ENCODE data around the gene KRT40.

The KRT40 gene

DNA sequence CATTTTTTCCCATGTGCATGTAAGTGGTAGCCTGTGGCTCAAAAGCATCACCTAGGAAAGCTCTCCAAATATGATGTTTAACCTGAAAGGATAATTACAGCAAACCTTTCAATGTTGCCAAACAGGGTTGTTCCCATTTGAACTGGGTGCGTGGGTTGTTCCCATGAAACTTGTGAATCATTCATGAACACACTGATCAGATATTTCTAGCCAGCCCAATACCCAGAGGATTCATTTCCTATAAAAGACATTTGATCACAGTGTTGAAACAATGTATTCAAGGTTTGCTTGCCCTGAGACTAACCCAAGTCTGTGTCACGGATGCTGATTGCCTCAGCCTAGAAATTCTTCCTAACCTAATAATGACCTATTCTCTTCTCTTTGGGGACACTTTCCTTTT, 30.2 kb downstream of the KRT40 start:
- Mint-ChIP-seq H3K27me3 (ENCODE audit: low read depth) (peaks cover 17% of the 10 kb centered on the region), H3K27ac (no peak overlapping the region), H3K4me3 (no peak overlapping the region), H3K36me3 (ENCODE audit: low read depth) (no peaks in the 10 kb centered on the region), H3K4me1 (ENCODE audit: low read depth) (no peaks in the 10 kb centered on the region), H3K9me3 (no peaks in the 10 kb centered on the region)
- peak; percentile 10 for DNase-seq (ENCODE audit: low spot score)

DNA sequence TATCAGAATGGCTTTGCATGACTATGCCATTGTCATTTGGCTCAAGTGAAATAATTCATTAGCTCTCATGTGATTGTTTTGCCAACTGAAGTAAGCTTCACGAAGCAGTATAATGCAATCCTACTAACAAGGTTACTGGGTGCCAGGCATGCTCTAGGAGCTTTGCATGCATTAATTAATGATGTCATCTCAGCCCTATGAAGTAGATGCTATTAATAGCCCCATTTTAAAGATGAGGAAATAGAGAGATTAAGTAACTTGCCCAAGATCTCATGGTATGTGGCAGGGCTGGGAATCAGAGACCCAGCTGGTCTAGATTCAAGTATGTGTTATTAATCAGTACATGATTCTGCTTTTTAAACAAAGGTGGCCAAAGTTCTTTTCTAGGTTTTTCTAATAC, 31.5 kb downstream of the KRT40 start:
- H3K36me3 Mint-ChIP-seq (ENCODE audit: low read depth): no peaks in the 10 kb centered on the region
- no peak for DNase-seq (ENCODE audit: low spot score)
- H3K4me1 Mint-ChIP-seq (ENCODE audit: low read depth): no peaks in the 10 kb centered on the region
- H3K27me3 Mint-ChIP-seq (ENCODE audit: low read depth): peaks cover 22% of the 10 kb centered on the region
- no peak overlapping the region for H3K27ac Mint-ChIP-seq
- H3K4me3 Mint-ChIP-seq: no peak overlapping the region
- no peaks in the 10 kb centered on the region for H3K9me3 Mint-ChIP-seq

DNA sequence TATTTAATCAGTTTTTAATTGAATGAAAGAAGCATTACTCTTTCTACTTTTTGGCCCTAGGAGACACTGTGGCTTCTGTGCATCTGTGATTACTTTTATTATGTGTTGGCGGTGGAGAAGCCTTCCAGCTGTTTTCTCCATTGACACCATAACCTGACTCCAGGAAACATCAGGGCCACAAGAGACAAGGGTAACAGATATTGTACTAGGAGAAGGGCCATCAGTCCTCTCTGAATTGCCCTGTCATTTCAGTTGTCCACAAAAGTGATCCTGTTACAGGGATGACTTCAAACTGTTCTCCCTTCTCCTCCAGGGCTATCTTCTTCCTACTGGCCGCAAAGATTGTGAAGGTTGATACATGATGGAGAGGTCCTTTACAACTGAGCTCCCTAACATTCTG, 32.0 kb downstream of the KRT40 start:
- Mint-ChIP-seq H3K4me1 (ENCODE audit: low read depth) (no peaks in the 10 kb centered on the region), H3K27me3 (ENCODE audit: low read depth) (peaks cover 25% of the 10 kb centered on the region), H3K4me3 (no peak overlapping the region), H3K36me3 (ENCODE audit: low read depth) (no peaks in the 10 kb centered on the region), H3K27ac (no peak overlapping the region), H3K9me3 (no peaks in the 10 kb centered on the region)
- no peak for DNase-seq (ENCODE audit: low spot score)

DNA sequence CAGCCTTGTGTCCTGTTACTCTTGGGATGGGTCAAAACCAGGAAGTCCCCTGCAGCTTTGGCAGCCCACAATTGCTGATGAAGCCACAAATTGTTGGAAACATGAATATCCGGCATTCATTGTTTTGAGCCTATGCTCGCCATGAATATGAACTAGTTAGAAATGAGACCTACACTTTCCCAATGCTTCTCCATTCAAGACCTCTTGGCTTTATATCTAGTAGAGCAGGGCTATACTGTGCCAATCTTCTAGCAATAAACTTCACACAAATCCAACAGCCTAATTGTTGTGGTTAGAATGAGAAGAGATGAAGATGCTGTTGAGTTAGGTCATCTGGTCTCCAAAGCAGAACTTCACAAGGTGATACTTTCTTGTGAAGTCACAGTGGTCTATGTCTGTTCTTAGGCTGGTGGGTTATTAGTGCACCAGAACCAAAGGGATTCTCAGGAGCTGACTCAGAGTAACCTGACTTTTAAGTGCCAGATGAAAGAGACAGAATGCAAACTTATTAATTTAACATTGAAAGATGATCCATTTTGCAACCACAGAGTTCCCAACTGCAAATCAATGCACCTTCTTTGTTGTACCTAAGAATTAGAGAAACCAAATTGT, 33.0 kb downstream of the KRT40 start:
- no peaks in the 10 kb centered on the region for H3K4me1 Mint-ChIP-seq (ENCODE audit: low read depth)
- no peak overlapping the region for H3K4me3 Mint-ChIP-seq
- H3K9me3 Mint-ChIP-seq: no peaks in the 10 kb centered on the region
- DNase-seq (ENCODE audit: low spot score): no peak
- H3K36me3 Mint-ChIP-seq (ENCODE audit: low read depth): no peaks in the 10 kb centered on the region
- no peak overlapping the region for H3K27ac Mint-ChIP-seq
- peaks cover 32% of the 10 kb centered on the region for H3K27me3 Mint-ChIP-seq (ENCODE audit: low read depth)

DNA sequence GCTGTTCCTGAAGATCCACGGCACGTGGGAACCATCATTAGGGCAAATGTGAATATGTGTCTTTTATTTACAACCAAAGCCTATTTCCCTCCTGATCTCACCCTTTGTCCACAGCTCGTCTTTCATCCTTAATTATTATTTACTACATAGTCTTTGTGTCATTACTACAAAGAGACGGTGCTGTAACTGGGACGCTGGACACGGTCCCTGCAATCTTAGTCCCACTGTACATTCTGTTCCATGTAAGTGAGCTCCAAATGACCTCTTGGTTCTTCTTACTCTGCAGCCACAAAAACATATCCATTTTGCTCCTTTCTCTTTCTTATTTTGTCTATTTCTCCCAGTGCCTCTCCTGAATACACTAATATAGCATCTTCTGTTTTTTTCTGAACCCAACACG, 34.0 kb downstream of the KRT40 start:
- H3K4me3 Mint-ChIP-seq: no peak overlapping the region
- H3K27ac Mint-ChIP-seq: no peak overlapping the region
- H3K4me1 Mint-ChIP-seq (ENCODE audit: low read depth): no peaks in the 10 kb centered on the region
- no peaks in the 10 kb centered on the region for H3K9me3 Mint-ChIP-seq
- DNase-seq (ENCODE audit: low spot score): no peak
- H3K36me3 Mint-ChIP-seq (ENCODE audit: low read depth): no peaks in the 10 kb centered on the region
- peaks cover 37% of the 10 kb centered on the region for H3K27me3 Mint-ChIP-seq (ENCODE audit: low read depth)

DNA sequence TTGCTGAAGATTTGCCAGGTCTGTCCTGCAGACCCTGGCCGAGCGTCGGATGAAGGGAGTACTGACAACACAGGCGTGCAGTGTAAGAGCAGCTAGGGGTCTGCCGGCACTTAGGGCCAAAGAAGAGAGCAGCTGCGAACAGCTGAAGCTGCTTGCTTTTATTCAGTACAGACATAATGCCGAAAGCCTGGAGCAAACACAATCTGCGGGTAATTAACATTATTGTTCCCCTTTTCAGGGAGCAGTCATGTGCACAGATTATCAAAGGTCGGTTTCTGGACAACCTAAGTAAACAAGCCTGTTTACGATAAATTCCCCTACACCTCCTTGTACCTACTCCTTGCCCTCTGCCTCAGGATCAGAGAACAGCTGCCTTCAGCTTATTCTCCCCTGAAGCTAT, 34.7 kb downstream of the KRT40 start:
- Mint-ChIP-seq H3K36me3 (ENCODE audit: low read depth) (no peaks in the 10 kb centered on the region), H3K4me3 (no peak overlapping the region), H3K27me3 (ENCODE audit: low read depth) (peaks cover 40% of the 10 kb centered on the region), H3K27ac (no peak overlapping the region), H3K4me1 (ENCODE audit: low read depth) (no peaks in the 10 kb centered on the region), H3K9me3 (no peaks in the 10 kb centered on the region)
- DNase-seq (ENCODE audit: low spot score): no peak

DNA sequence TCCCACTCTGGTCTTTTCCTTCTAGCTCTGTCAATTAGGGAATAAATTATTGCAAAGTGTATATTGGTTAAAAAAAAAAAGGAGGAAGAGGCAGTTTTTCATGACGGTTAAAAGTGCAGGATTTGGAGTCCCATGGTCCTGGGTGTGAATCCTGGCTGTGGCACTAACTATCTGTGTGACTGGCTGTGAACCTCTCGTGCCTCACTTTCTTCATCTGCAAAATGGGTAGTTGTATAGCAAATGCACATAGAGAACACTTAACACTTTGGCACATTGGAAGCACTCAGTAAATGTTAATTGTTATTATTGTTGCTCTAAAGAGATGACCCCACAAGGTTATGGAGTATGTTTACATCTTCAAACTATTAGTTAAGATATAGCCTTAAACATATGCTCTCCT, 36.2 kb downstream of the KRT40 start:
- Mint-ChIP-seq H3K36me3 (ENCODE audit: low read depth) (no peaks in the 10 kb centered on the region), H3K27ac (no peak overlapping the region), H3K4me3 (no peak overlapping the region), H3K27me3 (ENCODE audit: low read depth) (peaks cover 40% of the 10 kb centered on the region), H3K4me1 (ENCODE audit: low read depth) (no peaks in the 10 kb centered on the region), H3K9me3 (no peaks in the 10 kb centered on the region)
- no peak for DNase-seq (ENCODE audit: low spot score)

DNA sequence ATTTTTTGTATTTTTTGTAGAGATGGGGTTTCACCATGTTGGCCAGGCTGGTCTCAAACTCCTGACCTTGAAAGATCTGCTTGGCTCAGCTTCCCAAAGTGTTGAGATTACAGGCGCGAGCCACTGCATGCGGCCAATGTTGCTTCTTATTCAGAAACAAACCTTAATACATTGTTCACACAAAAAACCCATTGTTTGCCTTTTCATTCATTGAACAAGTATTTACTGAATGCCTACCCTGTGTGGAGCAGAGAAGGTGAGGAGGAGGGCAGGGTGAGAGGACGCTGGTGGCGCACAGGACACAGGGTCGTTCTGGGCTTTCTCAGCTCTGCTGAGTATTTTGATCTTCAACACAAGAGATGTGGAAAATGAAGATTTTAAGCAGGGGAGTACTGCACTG, 38.7 kb downstream of the KRT40 start:
- Mint-ChIP-seq H3K4me3 (no peak overlapping the region), H3K36me3 (ENCODE audit: low read depth) (no peaks in the 10 kb centered on the region), H3K27me3 (ENCODE audit: low read depth) (peaks cover 38% of the 10 kb centered on the region), H3K9me3 (no peaks in the 10 kb centered on the region), H3K27ac (no peak overlapping the region), H3K4me1 (ENCODE audit: low read depth) (no peaks in the 10 kb centered on the region)
- no peak for DNase-seq (ENCODE audit: low spot score)

DNA sequence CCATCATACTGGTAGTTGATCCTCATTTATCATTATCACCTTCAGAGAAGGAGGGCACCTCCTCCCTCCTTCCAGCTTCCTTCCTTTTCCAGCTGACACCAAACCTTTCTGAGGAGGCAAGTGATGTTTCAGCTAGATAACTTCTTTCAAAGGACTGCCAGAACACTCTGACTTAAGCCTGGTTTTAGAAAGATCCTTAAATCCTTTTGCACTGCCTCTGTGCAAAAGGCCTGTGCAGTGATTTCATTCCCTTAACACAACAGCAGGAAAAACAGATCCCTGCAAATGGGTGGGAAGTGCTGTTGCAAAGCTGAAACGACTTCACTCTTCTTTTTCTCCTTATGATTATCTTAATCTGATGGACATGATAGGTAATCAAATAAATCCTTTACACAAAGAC, 39.6 kb downstream of the KRT40 start:
- peaks cover 33% of the 10 kb centered on the region for H3K27me3 Mint-ChIP-seq (ENCODE audit: low read depth)

DNA sequence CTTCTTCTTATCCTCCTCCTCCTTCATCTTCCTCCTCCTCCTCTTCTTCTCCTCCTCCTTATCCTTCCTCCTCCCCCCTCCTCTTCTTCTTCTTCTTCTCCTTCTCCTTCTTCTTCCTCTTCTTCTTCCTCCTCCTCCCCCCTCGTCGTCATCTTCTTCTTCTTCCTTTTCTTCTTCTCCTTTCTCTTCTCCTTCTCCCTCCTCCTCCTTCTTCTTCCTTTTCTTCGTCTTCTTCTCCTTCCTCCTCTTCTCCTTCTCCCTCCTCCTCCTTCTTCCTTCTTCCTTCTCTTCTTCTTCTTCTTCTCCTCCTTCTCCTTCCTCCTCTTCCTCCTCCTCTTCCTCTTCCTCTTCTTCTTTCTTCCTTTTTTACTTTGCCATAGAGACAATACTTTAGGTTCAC, 41.6 kb downstream of the KRT40 start:
- Mint-ChIP-seq H3K27me3 (ENCODE audit: low read depth) (peaks cover 26% of the 10 kb centered on the region), H3K4me3 (no peak overlapping the region), H3K4me1 (ENCODE audit: low read depth) (no peaks in the 10 kb centered on the region), H3K9me3 (no peaks in the 10 kb centered on the region), H3K27ac (no peak overlapping the region), H3K36me3 (ENCODE audit: low read depth) (no peaks in the 10 kb centered on the region)
- DNase-seq (ENCODE audit: low spot score): no peak

More for the DNA sequence above, 39.6 kb downstream of the KRT40 start:
- no peaks in the 10 kb centered on the region for H3K4me1 Mint-ChIP-seq (ENCODE audit: low read depth)
- no peaks in the 10 kb centered on the region for H3K36me3 Mint-ChIP-seq (ENCODE audit: low read depth)
- H3K27ac Mint-ChIP-seq: no peak overlapping the region
- H3K9me3 Mint-ChIP-seq: no peaks in the 10 kb centered on the region
- DNase-seq (ENCODE audit: low spot score): no peak
- H3K4me3 Mint-ChIP-seq: no peak overlapping the region

DNA sequence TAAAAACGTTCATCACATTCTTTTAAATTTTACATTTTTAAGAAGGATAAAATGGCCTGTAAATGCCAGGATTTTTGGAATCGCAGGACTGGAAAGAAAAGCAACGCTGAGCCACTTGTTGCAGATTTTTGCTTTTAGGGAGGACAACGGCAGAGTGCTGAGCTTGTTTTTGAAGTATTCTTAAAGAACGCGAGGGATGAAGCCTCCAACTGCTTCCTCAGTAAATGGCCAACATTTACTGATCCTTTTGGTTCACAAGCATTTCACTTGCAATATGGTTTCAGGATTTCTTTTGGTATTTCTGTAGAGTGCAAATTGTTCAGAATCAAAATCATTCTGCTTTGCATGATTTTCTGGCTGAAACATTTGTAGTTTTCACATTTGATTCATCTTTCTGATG, 43.9 kb downstream of the KRT40 start:
- H3K27me3 Mint-ChIP-seq (ENCODE audit: low read depth): peaks cover 12% of the 10 kb centered on the region
- no peaks in the 10 kb centered on the region for H3K4me1 Mint-ChIP-seq (ENCODE audit: low read depth)
- no peak overlapping the region for H3K27ac Mint-ChIP-seq
- no peaks in the 10 kb centered on the region for H3K36me3 Mint-ChIP-seq (ENCODE audit: low read depth)
- no peaks in the 10 kb centered on the region for H3K9me3 Mint-ChIP-seq
- H3K4me3 Mint-ChIP-seq: no peak overlapping the region
- DNase-seq (ENCODE audit: low spot score): no peak

DNA sequence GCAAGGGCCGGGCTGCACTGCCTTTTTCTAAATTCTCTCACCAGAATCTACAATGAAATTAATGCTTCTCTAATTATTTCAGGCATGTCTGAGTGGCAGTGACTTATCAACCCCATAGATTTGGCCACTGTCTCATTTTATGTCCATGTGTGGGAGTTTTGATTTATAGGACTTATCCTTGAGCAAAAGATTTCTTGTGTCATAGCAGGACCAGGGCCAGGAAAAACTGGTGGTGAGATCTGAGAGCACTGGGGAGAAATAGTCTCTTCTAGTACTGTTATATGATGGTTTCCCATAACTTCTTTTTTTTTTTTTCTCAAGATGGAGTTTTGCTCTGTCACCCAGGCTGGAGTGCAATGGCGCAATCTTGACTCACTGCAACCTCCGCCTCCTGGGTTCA, 45.1 kb downstream of the KRT40 start:
- no peaks in the 10 kb centered on the region for H3K4me1 Mint-ChIP-seq (ENCODE audit: low read depth)
- DNase-seq (ENCODE audit: low spot score): no peak
- H3K27ac Mint-ChIP-seq: no peak overlapping the region
- H3K27me3 Mint-ChIP-seq (ENCODE audit: low read depth): peaks cover 10% of the 10 kb centered on the region
- H3K9me3 Mint-ChIP-seq: no peaks in the 10 kb centered on the region
- H3K4me3 Mint-ChIP-seq: no peak overlapping the region
- H3K36me3 Mint-ChIP-seq (ENCODE audit: low read depth): no peaks in the 10 kb centered on the region

DNA sequence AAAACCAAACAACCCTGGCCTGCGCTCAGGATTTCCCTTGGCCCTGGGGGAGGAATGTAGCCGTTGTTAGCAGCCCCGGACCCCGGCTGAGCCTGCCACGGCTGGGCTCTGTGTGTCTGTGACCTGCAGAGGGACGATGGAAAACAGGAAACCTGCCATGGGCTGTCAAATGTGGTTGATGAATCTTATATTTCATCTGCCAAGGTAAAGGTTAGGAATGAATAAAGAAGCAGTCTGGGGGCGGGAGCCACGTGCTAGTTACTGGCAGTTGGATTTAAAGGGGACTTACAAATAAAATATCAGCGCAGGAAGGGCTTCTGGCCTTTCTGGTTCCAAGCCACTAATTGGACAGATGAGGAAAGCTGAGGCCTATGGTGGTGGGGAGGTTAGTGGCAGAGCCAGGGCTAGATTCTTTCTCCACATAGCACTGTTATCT, 46.7 kb downstream of the KRT40 start, which contains the start of gene KRT23:
KRT23 (minus strand) TSS at position 263 of the 436 bp plus-strand sequence. CDS start 1,043 bp downstream, outside the sequence.
- H3K9me3 Mint-ChIP-seq: no peaks in the 10 kb centered on the region
- no peaks in the 10 kb centered on the region for H3K36me3 Mint-ChIP-seq (ENCODE audit: low read depth)
- no peak within 1 kb of the TSS for H3K27ac Mint-ChIP-seq
- H3K4me1 Mint-ChIP-seq (ENCODE audit: low read depth): no peaks in the 10 kb centered on the region
- peaks cover 10% of the 10 kb centered on the region for H3K27me3 Mint-ChIP-seq (ENCODE audit: low read depth)
- H3K4me3 Mint-ChIP-seq: no peak within 1 kb of the TSS
- DNase-seq (ENCODE audit: low spot score): no peak

DNA sequence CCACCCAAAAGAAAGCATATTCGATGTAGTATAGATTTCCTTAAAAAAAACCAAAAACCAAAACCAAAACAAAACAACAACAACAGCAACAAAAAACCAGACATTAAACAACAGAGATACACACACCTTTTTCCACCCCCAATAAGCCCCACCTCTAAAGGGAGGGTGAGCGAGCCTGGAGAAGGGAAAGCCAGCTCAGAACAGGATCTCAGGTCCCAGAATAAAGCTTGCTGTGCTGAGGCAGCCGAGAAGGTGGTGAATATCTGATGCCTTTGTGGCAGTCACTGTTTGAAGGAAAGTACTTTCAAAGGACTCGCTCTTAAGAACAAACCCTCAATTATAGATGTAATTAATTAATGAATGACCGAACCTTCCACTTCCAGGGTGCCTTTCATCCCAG, 47.1 kb downstream of the KRT40 start:
- Mint-ChIP-seq H3K4me3 (no peak overlapping the region), H3K4me1 (ENCODE audit: low read depth) (no peaks in the 10 kb centered on the region), H3K36me3 (ENCODE audit: low read depth) (no peaks in the 10 kb centered on the region), H3K9me3 (no peaks in the 10 kb centered on the region), H3K27ac (no peak overlapping the region), H3K27me3 (ENCODE audit: low read depth) (peaks cover 9% of the 10 kb centered on the region)
- no peak for DNase-seq (ENCODE audit: low spot score)

DNA sequence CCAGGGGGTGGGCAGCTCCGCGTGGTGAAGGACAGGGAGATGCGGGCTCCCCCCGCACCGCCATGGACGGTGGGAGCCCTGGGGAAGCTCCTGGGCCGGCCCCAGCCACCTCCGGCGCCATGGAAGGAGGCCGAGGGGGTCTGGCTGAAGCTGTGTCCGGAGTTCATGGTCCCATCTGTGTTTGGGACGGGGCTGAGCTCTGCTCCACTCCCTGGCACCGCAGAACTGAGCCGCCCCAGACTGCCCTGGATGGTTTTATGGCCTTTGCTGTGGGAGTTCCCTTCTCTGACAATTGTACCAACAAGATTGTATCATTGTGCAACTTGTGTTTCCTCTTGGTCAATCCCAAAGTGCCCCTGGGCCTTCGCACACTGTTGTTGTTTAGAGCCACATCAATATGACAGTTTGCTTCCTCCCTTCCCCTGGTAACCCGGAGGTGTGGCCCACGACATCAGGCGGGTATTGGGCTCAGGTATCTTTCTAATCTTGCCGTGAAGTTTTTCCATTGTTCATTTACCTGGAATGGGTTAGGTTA, 47.6 kb downstream of the KRT40 start:
- H3K36me3 Mint-ChIP-seq (ENCODE audit: low read depth): no peaks in the 10 kb centered on the region
- no peaks in the 10 kb centered on the region for H3K9me3 Mint-ChIP-seq
- H3K4me1 Mint-ChIP-seq (ENCODE audit: low read depth): no peaks in the 10 kb centered on the region
- H3K4me3 Mint-ChIP-seq: no peak overlapping the region
- peaks cover 9% of the 10 kb centered on the region for H3K27me3 Mint-ChIP-seq (ENCODE audit: low read depth)
- DNase-seq (ENCODE audit: low spot score): no peak
- no peak overlapping the region for H3K27ac Mint-ChIP-seq

Measured in T-helper 2 cell treated with Interferon-gamma antibody and Interleukin-4, amounts not matched to agents 5 μg/mL and 100 μg/mL, for 36 hours (primary cell).